Measurements from ENCODE around the gene SRRM1.

The SRRM1 gene

DNA sequence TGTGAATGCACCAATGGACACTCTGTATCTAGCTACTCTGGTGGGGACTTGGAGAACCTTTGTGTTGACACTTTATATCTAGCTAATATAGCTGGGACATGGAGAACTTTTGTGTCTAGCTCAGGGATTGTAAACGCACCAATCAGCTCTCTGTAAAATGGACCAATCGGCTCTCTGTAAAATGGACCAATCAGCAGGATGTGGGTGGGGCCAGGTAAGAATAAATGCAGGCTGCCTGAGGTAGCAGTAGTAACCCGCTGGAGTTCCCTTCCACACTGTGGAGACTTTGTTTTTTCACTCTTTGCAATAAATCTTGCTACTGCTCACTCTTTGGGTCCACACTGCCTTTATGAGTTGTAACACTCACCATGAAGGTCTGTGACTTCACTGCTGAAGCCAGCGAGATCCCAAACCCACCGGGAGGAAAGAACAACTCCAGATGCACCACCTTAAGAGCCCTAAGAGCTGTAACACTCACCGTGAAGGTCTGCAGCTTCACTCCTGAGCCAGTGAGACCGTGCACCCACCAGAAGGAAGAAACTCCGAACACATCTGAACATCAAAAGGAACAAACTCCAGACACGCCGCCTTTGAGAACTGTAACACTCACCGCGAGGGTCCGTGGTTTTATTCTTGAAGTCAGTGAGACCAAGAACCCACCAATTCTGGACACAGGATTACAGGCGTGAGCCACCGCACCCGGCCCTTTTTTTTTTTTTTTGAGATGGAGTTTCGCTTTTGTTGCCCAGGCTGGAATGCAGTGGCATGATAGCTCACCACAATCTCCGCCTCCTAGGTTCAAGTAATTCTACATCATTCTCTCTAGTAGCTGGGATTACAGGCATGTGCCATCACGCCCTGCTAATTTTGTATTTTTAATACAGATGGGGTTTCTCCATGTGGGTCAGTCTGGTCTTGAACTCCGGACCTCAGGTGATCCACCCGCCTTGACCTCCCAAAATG lies 79.3 kb downstream of the SRRM1 start:
- DNase-seq: peak; percentile 15 to 44

Measured in CD4-positive, alpha-beta T cell treated with Interferon alpha-2 for 1 hour (primary cell).